Loucy (cell line): ENCODE data around the gene OR51T1.

Experiments used
- EZH2phosphoT487 ChIP-seq: fragments of 200-600 bp; IDR thresholded peaks from 2 replicates; pipeline ENCODE4 v1.6.1; 2018; ENCODE audit warnings: antibody characterized with exemption, mild to moderate bottlenecking, moderate library complexity, borderline replicate concordance
- TF ChIP-seq, protein P1 (sequence below): fragments of 200-600 bp; sonication (generic); conservative IDR thresholded peaks from 2 replicates; pipeline ENCODE4 v1.5.1; 2014; ENCODE audit warnings: mild to moderate bottlenecking, antibody characterized with exemption, low read length

DNA sequence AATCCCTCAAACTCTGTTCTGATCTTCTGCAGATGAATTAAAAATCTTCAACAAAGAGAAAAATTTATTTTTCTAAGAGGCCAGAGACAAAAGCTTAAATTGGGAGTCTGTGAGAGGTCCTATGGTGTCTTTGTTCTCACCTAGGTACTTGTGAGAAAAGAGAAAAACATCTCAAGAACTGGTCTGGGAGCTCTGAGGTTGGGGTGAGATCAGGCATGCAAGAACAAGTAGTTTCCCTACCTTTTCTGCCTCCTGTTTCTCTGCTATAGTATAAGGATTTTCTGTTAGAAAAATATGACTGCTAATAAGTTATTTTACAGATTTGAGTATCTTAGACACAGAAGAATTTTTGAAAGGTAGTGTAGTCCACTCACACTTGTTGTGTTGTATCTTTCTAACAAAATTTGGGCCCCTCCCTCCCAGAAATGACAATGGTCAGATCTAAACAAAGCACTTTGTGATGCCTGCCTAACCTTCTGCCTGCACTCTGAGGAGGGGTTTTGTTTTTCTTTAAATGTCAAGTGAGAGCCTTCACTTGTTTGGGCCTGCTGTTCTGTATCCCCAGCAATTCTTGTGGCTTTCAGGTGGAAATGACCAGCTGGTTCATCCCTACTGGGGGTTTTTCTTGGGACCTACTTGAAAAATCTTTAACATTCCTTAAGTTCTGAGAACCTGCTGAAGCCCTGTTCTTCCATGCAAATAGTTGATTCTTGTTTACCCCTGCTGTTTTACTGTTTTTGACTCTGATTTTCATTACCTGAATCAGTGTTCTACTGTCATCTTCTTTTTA, 19.1 kb upstream of the OR51T1 start:
- TF ChIP-seq, protein P1, sequence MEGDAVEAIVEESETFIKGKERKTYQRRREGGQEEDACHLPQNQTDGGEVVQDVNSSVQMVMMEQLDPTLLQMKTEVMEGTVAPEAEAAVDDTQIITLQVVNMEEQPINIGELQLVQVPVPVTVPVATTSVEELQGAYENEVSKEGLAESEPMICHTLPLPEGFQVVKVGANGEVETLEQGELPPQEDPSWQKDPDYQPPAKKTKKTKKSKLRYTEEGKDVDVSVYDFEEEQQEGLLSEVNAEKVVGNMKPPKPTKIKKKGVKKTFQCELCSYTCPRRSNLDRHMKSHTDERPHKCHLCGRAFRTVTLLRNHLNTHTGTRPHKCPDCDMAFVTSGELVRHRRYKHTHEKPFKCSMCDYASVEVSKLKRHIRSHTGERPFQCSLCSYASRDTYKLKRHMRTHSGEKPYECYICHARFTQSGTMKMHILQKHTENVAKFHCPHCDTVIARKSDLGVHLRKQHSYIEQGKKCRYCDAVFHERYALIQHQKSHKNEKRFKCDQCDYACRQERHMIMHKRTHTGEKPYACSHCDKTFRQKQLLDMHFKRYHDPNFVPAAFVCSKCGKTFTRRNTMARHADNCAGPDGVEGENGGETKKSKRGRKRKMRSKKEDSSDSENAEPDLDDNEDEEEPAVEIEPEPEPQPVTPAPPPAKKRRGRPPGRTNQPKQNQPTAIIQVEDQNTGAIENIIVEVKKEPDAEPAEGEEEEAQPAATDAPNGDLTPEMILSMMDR = no peak
- no peak for TF ChIP-seq EZH2phosphoT487
